OCI-LY1 (cell line): ENCODE results near the gene KCTD20.

Experiments used
- H2AFZ ChIP-seq: fragments of 200-600 bp; sonication (generic), shearing (Covaris generic); 2 replicates; pipeline ENCODE4 v1.6.0; 2014; ENCODE audit warnings: antibody characterized with exemption, mild to moderate bottlenecking, low read length
- H3F3A ChIP-seq: fragments of 200-600 bp; sonication (generic), shearing (Covaris generic); 2 replicates; pipeline ENCODE4 v1.6.0; 2014; ENCODE audit warnings: mild to moderate bottlenecking, antibody characterized with exemption, low read length, moderate library complexity; ENCODE audit not compliant: insufficient read depth
- H3K27ac ChIP-seq: fragments of 200-600 bp; sonication (generic); 2 replicates; pipeline ENCODE4 v1.5.1; 2014; ENCODE audit warnings: low read length, mixed run types, mild to moderate bottlenecking, low read depth; ENCODE audit not compliant: poor library complexity, severe bottlenecking
- H3K27me3 ChIP-seq: fragments of 200-600 bp; sonication (generic); 2 replicates; pipeline ENCODE4 v1.6.0; 2014; ENCODE audit warnings: antibody characterized with exemption, mild to moderate bottlenecking, low read length, moderate library complexity; ENCODE audit not compliant: insufficient read depth
- H3K36me3 ChIP-seq: fragments of 200-600 bp; sonication (generic); 2 replicates; pipeline ENCODE4 v1.6.1; 2014; ENCODE audit warnings: mild to moderate bottlenecking, antibody characterized with exemption, low read length, moderate library complexity, mixed read lengths; ENCODE audit not compliant: insufficient read depth
- H3K4me1 ChIP-seq: fragments of 200-600 bp; sonication (generic); 2 replicates; pipeline ENCODE4 v1.5.1; 2014; ENCODE audit warnings: mild to moderate bottlenecking, low read length, moderate library complexity; ENCODE audit not compliant: insufficient read depth, severe bottlenecking
- H3K4me2 ChIP-seq: fragments of 200-600 bp; sonication (generic), shearing (Covaris generic); 2 replicates; pipeline ENCODE4 v1.6.1; 2014; ENCODE audit warnings: low read length
- H3K4me3 ChIP-seq: fragments of 200-600 bp; sonication (generic); 2 replicates; pipeline ENCODE4 v1.5.1; 2014; ENCODE audit warnings: low read length, low read depth, mild to moderate bottlenecking, mixed read lengths; ENCODE audit not compliant: poor library complexity, severe bottlenecking
- H3K79me2 ChIP-seq: fragments of 200-600 bp; shearing (Covaris generic); 2 replicates; pipeline ENCODE4 v1.6.1; 2016; ENCODE audit warnings: mixed run types, low read length, mixed read lengths; ENCODE audit not compliant: insufficient read depth
- H3K9ac ChIP-seq: fragments of 200-600 bp; sonication (generic), shearing (Covaris generic); 2 replicates; pipeline ENCODE4 v1.6.1; 2014; ENCODE audit warnings: mild to moderate bottlenecking, low read length, mixed read lengths
- H3K9me2 ChIP-seq: fragments of 200-600 bp; sonication (generic), shearing (Covaris generic); 2 replicates; pipeline ENCODE4 v1.6.1; 2014; ENCODE audit warnings: low read depth, mild to moderate bottlenecking, low read length, mixed read lengths
- H3K9me3 ChIP-seq: fragments of 200-600 bp; shearing (Covaris generic); 2 replicates; pipeline ENCODE4 v1.6.1; 2014; ENCODE audit warnings: low read length, mixed read lengths
- H4K20me1 ChIP-seq: fragments of 200-600 bp; sonication (generic), shearing (Covaris generic); 2 replicates; pipeline ENCODE4 v1.6.0; 2016; ENCODE audit warnings: mild to moderate bottlenecking, low read length; ENCODE audit not compliant: insufficient read depth
- CTCF ChIP-seq: fragments of 200-600 bp; sonication (generic), shearing (Covaris generic); IDR thresholded peaks from 2 replicates; pipeline ENCODE4 v1.5.1; 2017; ENCODE audit warnings: mild to moderate bottlenecking, antibody characterized with exemption, low read length, moderate library complexity, mixed read lengths
- EZH2 ChIP-seq: fragments of 200-600 bp; sonication (generic), shearing (Covaris generic); IDR thresholded peaks from 2 replicates; pipeline ENCODE4 v1.8.0; 2017; ENCODE audit warnings: borderline replicate concordance, mixed run types, mild to moderate bottlenecking, antibody characterized with exemption, low read length, moderate library complexity, mixed read lengths

The KCTD20 gene

DNA sequence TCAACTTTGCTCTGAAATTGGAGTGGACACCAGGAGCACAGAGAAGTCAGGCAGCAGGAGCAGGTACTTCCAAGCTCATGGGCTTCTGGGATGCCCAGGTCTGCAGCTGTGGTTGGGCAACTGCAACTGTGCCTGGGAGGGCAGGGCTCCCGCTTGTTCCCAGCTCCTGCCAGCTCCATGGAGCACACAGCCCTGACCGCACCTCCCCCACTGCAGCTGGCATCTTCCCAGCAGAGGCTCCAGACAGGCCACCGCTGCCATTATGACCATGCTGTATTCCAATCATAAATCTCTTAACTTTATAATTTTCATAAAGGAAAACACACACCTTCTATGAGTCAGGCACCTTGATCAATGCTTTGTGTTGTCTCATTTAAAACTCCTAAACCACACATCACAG lies 67.6 kb downstream of the KCTD20 start:
- no peak overlapping the region for H3K4me3 ChIP-seq
- TF ChIP-seq EZH2 (no peak), CTCF (no peak)
- H3F3A ChIP-seq = no peaks in the 10 kb centered on the region
- no peaks in the 10 kb centered on the region for H4K20me1 ChIP-seq
- no peak overlapping the region for H2AFZ ChIP-seq
- H3K9me3 ChIP-seq = peaks cover 8% of the 10 kb centered on the region; the same call in 1 of the 2 replicates
- peaks cover 68% of the 10 kb centered on the region for H3K36me3 ChIP-seq
- no peaks in the 10 kb centered on the region for H3K27me3 ChIP-seq
- no peaks in the 10 kb centered on the region for H3K9me2 ChIP-seq
- H3K9ac ChIP-seq = no peak overlapping the region
- no peaks in the 10 kb centered on the region for H3K79me2 ChIP-seq
- H3K4me1 ChIP-seq = no peaks in the 10 kb centered on the region
- H3K4me2 ChIP-seq = no peak overlapping the region
- H3K27ac ChIP-seq = no peak overlapping the region

- Histone ChIP-seq H3K27ac (no peak overlapping the region), H3K36me3 (peaks cover 73% of the 10 kb centered on the region), H3K27me3 (no peaks in the 10 kb centered on the region), H2AFZ (no peak overlapping the region), H4K20me1 (no peaks in the 10 kb centered on the region), H3K4me2 (no peak overlapping the region), H3K9ac (no peak overlapping the region), H3K4me1 (no peaks in the 10 kb centered on the region), H3K9me3 (peaks cover 8% of the 10 kb centered on the region; the same call in 1 of the 2 replicates), H3F3A (no peaks in the 10 kb centered on the region), H3K79me2 (no peaks in the 10 kb centered on the region), H3K4me3 (no peak overlapping the region), H3K9me2 (no peaks in the 10 kb centered on the region)
- TF ChIP-seq CTCF (no peak), EZH2 (no peak)
Observed at GRCh38 chr6:36514554-36515456, 72.0 kb downstream of the KCTD20 start.

- Histone ChIP-seq H3K27ac (no peak overlapping the region), H3K27me3 (no peaks in the 10 kb centered on the region), H3K4me2 (no peak overlapping the region), H2AFZ (no peak overlapping the region), H3K4me3 (no peak overlapping the region), H3K36me3 (peaks cover 73% of the 10 kb centered on the region), H3K9me3 (peaks cover 2% of the 10 kb centered on the region; the same call in 1 of the 2 replicates), H3K9ac (no peak overlapping the region), H3K9me2 (no peaks in the 10 kb centered on the region), H4K20me1 (no peaks in the 10 kb centered on the region), H3K4me1 (no peaks in the 10 kb centered on the region), H3K79me2 (no peaks in the 10 kb centered on the region), H3F3A (no peaks in the 10 kb centered on the region)
- no peak for TF ChIP-seq EZH2
- no peak for TF ChIP-seq CTCF
Observed at GRCh38 chr6:36515844-36516243, 73.0 kb downstream of the KCTD20 start.
